ENCODE results near the gene TWIST2. TPM values are rescaled to one million over a fixed set of nuclear protein-coding genes. Genes with fewer than 3 reads are reported as not detected.

Gene TWIST2
- polyA plus RNA-seq, 3 donors: 3.6 to 7.6 (median 5.0) TPM

GRCh38 chr2:238872026-238872425, 24.1 kb downstream of the TWIST2 start:
- no peak for DNase-seq

DNA sequence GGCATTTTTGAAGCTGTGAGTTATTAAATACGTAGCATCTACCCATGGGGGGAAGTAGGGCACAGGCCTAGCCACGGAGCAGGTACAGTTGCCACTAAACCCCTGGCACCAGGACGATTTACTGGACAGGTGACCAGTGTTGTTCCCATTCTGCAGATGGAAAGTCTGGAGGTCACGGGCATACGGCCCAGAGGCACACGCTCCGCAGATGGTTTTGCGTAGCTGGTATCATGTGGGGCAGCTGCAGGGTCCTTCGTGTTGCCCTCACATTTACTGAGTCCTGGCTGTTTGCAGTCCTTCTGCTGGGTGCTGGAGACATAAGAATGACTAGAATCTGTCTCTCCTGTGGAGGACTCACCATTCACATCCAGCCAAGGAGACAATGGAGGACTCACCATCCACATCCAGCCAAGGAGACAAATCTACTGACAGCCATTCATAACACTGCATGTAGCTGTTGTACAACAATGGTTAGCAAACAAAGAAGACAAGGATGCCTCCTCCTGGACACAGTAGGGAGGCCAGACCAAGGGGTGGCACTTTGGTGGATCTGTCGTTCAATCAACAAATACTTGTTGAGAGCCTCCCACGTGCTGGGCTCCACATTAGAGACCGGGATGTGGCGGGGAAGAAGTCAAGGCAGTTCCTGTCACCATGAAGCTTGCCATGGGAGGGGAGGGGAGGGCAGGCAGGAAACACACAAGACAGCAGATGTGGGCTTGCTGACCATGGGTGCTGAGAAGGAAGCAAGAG, 24.9 kb downstream of the TWIST2 start:
- DNase-seq: no peak

DNA sequence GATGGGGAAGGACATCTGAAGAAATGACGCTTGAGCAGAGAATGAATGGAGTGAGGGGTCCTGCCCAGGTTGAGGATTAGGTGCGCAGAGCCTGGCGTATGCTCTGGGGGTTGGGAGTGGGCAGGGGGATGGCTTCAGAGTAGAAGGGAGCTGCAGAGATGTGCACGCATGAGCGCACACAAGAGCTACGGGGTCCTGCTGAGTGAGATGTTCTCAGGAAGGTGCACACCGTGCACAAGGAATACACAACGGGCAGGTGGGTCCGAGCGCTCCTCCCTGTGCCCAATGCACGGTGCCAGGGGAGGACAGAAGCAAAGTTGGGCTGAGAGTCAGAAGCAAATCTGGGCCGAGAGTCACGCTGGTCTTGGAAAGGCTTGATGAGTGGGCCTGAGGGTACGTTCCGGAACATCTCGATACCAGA, 25.5 kb downstream of the TWIST2 start:
- no peak for DNase-seq

DNA sequence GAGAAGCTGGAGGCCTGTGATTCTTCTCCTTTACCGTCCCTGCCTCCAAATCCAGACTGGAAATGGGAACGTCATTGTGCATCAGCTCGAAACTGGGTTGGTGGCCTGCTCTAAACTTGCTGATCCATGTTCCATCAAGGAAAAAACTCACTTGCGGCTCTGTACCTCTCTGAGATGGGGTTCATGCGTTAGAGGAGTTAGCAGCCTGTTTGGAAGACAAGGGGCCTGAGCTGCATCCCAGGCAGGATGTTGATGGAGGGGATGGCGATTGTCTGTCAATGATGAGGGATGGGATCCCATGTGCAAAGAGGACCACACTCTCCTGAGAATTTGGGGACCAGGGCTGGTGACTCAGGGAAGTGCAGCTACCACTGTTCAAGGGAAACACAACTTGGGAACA, 26.0 kb downstream of the TWIST2 start:
- DNase-seq: no peak

GRCh38 chr2:238874330-238875050, 26.6 kb downstream of the TWIST2 start:
- no peak for DNase-seq

- DNase-seq: no peak
Observed at GRCh38 chr2:238875101-238875470, 27.2 kb downstream of the TWIST2 start.

- DNase-seq: no peak
Observed at GRCh38 chr2:238875471-238876231, 27.8 kb downstream of the TWIST2 start.

DNA sequence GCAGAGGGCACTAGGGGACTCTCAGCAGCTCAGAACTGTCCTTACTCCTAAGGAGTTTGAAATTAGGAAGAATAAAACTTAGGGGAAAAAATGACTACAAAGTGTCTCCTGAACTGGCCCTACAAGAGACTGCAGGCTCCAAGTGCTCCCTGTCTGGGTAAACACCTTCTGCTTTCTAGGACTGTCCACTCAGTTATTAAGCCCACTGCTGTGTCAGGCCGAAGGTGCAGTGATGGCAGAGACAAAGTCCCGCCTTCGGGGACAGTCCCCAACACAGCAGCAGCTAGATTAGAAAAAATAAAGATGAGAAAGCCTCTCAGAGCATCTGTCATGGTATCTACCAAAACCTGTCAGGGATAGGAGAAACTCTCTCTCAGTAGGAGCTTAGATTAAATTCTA, 28.3 kb downstream of the TWIST2 start:
- no peak for DNase-seq

- DNase-seq: no peak
Observed at GRCh38 chr2:238878051-238878735, 30.3 kb downstream of the TWIST2 start.

GRCh38 chr2:238879043-238879442, 31.2 kb downstream of the TWIST2 start:
- DNase-seq: no peak

DNA sequence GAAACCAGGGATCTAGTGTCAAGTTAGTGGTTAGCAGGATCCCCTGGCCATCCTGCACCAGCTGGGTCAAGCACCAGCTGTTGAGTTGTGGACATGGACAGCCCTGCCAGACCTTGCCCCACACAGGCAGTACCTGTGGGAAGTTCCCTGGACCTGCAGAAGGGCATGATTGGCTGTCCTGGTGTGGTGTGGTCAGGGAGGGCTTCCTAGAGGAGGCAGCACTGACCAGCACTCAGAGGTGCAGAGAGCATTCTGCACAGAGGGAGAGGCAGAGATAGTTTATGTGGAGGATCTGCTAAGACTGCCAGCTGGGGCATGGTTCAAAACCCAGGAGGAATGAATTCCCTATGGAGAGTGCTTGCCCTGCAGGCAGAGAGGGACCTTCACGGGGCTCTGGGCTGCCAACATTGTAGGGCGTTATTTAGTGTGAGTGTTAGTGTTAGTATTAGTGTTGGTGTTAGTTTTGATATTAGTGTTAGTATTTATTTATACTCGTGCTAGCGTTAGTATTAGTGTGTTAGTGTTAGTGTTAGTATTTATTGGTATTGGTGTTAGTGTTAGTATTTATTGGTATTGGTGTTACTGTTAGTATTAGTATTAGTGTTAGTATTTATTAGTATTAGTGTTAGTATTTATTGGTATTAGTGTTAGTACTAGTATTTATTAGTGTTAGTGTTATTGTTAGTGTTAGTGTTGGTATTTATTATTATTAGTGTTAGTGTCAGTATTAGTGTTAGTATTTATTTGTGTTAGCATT, 31.9 kb downstream of the TWIST2 start:
- DNase-seq: no peak

DNA sequence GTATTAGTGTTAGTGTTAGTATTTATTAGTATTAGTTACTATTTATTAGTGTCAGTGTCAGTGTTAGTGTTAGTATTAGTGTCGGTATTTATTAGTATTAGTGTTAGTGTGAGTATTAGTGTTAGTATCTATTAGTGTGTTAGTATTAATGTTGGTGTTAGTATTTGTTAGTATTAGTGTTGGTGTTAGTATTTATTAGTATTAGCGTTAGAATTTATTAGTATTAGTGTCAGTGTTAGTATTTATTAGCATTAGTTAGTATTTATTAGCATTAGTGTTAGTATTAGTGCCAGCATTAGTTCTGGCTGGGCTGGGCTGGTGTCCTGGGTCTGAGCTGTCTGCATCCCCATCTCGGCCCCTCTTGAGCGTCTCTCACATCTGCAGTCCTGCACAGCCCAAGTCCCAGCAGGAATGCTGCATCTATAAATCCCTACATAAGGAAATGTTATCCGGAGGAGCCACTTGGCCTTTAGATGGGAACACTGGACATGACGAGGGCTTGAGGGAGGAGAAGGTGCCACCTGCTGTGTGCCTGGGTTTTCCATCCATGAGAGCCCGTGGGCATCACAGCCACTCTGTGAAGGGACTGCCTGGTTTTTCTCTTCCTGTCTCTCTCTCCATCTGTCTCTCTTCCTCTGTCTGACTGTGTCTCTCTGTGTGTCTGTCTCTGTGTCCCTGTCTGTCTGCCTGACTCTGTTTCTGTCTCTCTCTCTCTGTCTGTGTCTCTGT, 33.6 kb downstream of the TWIST2 start:
- no peak for DNase-seq

DNA sequence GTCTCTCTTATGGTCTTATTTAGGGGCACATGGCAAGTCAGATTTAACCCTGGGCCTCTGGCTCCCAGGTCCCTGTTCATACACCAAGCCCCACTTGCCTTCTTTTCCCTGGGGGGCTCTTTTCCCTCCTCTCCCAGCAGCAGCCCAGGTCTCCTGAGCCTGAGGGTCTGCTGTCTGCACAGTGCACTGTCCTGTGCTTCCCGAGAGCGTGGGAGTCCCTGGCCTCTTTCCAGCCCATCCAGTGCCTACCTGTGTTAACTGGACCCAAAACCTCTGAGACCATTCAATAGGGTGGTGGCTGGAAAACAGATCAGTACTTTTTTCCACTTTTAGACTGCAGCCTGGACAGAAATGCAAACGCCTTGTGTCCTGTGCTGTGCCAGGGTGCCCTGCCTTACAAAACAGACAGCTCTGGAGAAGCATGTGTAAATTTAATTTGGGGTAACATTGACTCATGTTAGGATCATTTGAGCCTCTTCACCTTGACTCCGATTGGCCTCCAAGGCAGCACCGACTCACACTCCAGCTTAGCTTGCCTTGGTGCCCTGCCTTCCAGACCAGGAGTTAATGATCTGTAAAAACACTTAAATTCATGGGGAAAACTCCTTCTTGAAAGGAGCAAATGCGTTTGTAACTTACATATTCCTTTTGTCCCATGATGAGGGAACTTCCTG, 34.3 kb downstream of the TWIST2 start:
- DNase-seq: no peak

- DNase-seq: no peak
Observed at GRCh38 chr2:238883421-238883901, 35.6 kb downstream of the TWIST2 start.

DNA sequence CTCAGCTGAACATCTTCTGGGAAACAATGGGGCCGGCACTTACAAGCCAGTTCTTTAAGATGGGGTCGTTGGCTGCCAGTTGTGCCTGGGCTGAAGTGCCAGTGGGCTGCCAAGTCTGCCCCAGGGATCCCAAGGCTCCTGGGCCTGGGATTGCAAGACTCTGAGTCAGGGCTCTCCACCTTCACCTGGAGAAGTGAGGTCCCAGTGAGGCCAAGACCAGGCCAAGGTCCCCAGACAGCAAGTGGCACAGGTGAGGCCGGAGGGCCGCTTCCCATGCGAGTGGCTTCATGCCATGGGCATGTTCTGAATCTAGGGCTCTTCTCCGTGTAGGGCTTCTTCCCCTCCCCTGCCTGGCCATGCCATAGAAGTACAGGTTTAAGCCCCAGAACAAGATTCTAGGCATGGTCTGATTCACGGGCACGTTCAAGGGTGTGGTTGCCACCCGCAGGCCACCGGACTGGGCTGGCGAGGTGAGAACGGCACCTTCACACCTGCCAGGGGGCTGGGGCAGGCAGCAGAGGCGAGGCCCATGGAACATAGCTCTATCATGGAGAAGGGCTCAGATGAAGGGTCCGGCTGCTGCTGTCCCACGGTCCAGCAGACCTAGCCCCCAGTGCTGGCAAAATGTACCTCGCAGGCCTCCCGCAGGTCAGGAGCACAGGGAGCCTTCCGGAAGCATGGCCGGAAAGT, 36.4 kb downstream of the TWIST2 start:
- no peak for DNase-seq

DNA sequence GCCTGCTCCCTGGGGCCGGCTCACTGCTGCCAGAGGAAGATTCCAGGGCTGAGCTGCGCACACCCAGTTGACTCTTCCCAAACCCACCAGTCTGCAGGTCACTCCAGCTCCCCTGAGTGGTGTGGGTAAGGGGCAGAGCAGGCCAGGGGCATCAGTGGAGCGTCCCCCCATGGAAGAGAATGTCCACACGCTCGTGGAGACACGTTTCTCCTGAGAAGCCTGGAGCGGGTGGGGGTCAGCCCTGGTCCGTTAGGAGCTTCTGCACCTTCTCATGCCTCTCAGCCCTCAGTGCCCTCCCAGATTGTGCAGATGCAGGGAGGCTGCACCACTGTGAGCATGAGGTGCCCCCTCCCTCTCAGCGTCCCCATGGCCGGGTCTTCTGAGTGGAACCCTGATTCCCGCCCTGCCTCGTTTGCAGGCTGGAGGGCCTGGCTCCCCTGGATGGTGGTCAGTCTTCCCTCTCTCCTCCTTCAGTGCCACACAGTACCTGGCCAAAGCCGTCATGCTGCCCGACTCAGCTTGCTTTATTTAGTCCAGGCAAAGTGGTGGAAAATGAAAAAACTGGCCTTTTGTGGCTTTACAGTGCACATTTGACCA, 37.0 kb downstream of the TWIST2 start:
- DNase-seq: no peak

DNA sequence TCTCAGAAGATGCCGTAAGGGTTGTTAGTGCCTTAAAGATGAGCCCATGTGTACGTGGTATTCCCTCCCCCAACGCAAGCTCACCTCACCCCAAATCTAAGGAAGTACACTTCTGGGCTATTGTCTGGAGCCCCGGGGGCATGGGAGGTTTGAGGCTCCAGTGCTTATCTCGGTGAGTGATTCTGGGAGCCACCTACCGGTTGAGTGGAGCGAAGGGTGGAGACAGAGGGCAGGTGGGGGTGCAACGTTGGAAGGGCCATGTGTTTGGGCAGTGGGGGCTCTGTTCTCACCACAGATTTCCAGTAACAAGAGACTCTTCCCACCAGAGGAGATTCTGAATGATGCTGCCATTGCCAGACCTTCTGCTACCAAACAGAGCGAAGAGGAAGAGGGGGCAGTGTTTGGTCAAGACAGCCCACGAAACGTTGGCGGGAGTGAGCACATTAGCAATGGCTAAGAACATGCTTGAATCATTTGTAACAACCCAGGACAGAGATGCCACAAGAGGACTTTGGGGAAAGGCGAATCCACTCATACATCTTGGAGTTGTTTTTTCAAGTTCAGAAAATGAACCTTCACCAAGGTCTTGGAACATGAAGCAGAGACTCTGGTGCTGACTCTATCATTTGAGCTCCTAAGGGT, 38.7 kb downstream of the TWIST2 start:
- no peak for DNase-seq

DNA sequence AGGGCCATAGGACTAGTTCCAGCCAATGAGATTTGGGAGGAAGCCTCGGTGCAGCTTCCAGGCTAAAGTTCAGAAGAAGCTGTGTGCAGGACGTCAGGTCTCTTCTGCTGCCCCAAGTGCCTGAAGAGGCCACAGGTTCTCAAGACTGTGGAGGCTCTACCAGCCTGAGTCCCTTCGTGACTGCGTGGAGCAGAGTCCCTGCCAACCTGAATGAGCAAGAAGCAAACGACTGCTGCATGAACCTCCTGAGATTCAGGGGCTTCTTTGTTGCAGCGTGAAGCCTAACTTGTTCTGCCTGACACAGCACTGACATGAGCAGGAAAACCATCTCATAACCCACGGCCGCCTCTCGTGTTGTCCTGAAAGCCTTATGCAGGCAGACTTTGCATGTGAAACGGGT, 39.7 kb downstream of the TWIST2 start:
- DNase-seq: no peak

Measured in renal pelvis (tissue), 4 donors.